ENCODE results near the gene ABCA4.

DNA sequence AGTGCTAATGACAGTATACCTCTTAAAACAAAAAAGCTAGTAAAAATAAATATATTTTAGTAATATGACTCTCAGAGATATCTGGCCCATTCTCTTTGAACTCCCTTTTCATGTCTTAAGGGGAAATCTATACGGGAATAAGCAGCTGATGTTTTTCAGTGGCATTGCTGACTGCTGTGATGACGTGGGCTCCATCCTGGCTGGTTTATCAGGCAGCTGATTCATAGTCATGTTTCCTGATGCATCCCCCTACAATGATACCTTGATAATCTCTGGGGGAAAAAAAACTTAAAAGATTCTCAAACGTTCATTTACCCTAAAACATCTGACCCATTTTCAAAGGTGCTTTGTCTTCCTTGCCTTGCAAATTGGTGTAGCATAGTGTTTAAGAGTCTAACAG, 53.8 kb downstream of the ABCA4 start:
- TF ChIP-seq, protein P1, sequence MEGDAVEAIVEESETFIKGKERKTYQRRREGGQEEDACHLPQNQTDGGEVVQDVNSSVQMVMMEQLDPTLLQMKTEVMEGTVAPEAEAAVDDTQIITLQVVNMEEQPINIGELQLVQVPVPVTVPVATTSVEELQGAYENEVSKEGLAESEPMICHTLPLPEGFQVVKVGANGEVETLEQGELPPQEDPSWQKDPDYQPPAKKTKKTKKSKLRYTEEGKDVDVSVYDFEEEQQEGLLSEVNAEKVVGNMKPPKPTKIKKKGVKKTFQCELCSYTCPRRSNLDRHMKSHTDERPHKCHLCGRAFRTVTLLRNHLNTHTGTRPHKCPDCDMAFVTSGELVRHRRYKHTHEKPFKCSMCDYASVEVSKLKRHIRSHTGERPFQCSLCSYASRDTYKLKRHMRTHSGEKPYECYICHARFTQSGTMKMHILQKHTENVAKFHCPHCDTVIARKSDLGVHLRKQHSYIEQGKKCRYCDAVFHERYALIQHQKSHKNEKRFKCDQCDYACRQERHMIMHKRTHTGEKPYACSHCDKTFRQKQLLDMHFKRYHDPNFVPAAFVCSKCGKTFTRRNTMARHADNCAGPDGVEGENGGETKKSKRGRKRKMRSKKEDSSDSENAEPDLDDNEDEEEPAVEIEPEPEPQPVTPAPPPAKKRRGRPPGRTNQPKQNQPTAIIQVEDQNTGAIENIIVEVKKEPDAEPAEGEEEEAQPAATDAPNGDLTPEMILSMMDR (IDR thresholded peaks at IDR 0.05): no peak
- TF ChIP-seq POLR2AphosphoS5 (IDR thresholded peaks at IDR 0.05) (no peak), POLR2A (IDR thresholded peaks at IDR 0.05; ENCODE audit: low read depth) (no peak)

Data from esophagus muscularis mucosa (tissue), 3 donors.